Activated CD4-positive, alpha-beta memory T cell treated with anti-CD3 and anti-CD28 coated beads for 36 hours (primary cell): ENCODE results near the gene PLEKHA6. TPM values are rescaled to one million over a fixed set of nuclear protein-coding genes. Genes with fewer than 3 reads are reported as not detected.

ENCODE experiments used
- CTCF ChIA-PET: fragments of 350-600 bp; sonication (Branson Sonifier 250); formaldehyde crosslinking; loops from one replicate; lab custom pipeline; 2021; ENCODE audit warnings: antibody characterized with exemption, inconsistent platforms; lab: Charles Lee
- POLR2A ChIA-PET: fragments of 350-600 bp; sonication (Branson Sonifier 250); formaldehyde crosslinking; loops from one replicate; lab custom pipeline; 2021; ENCODE audit warnings: antibody characterized with exemption; lab: Charles Lee
- DNase-seq: peaks from one replicate; pipeline ENCODE4 v3.0.0-alpha.2; 2020
- H3K27ac Mint-ChIP-seq: one replicate; pipeline ENCODE4 v1.8.0; 2021; ENCODE audit warnings: mixed read lengths
- H3K27me3 Mint-ChIP-seq: one replicate; pipeline ENCODE4 v1.8.0; 2021; ENCODE audit warnings: mixed read lengths
- H3K36me3 Mint-ChIP-seq: one replicate; pipeline ENCODE4 v1.8.0; 2021; ENCODE audit warnings: mixed read lengths
- H3K4me1 Mint-ChIP-seq: one replicate; pipeline ENCODE4 v1.8.0; 2021; ENCODE audit warnings: low read depth, mixed read lengths
- H3K4me3 Mint-ChIP-seq: one replicate; pipeline ENCODE4 v1.8.0; 2021; ENCODE audit warnings: mild to moderate bottlenecking, mixed read lengths
- H3K9me3 Mint-ChIP-seq: one replicate; pipeline ENCODE4 v1.8.0; 2021; ENCODE audit warnings: mixed read lengths
- intact Hi-C: fragments of 100-400 bp; cut with micrococcal nuclease; formaldehyde crosslinking; loops from one replicate; pipeline ENCODE4 v1.15.1; 2023
- total RNA-seq, 2 experiments: library from RNA; stranded (reverse); gene quantifications; one replicate each; pipeline ENCODE4 v1.2.3, GENCODE V29; 2021

PLEKHA6 gene
- under 1 TPM; 0.52 to 0.80 TPM for total RNA-seq

GRCh38 chr1:204359474-204360255, at the start of gene PLEKHA6:
Gene PLEKHA6, minus strand, starts transcription at chr1:204359929. Its CDS starts 86,202 bp downstream, at chr1:204273727.
- Mint-ChIP-seq H3K4me1 (peaks cover 18% of the 10 kb centered on the region), H3K36me3 (no peaks in the 10 kb centered on the region), H3K27me3 (peaks cover 3% of the 10 kb centered on the region), H3K27ac (no peak within 1 kb of the TSS), H3K9me3 (no peaks in the 10 kb centered on the region), H3K4me3 (no peak within 1 kb of the TSS)
- peak; percentile 34 for DNase-seq
- intact Hi-C loops: loop anchor here (5.0 kb wide), 3 partner anchors 37 to 143 kb away; no protein-coding TSS in a partner anchor
- POLR2A ChIA-PET: no interaction called here
- CTCF ChIA-PET: interaction anchor here (0.7 to 6.6 kb wide), 5 partner anchors 101 to 488 kb away, joined by 3 to 90 read pairs (median 4); partner anchors contain the start of genes GOLT1A and REN

GRCh38 chr1:204409123-204409522, 49.4 kb upstream of the PLEKHA6 start:
- ChIA-PET CTCF (interaction anchor here (1.0 to 5.2 kb wide), 5 partner anchors 11 to 246 kb away, joined by 3 to 84 read pairs (median 10); no protein-coding TSS in a partner anchor), POLR2A (interaction anchor here (1.3 to 1.6 kb wide), 2 partner anchors 85 to 99 kb away, joined by 3 to 4 read pairs; partner anchors contain the start of gene PIK3C2B)
- Mint-ChIP-seq H3K27ac (peak overlapping the region; percentile 98), H3K9me3 (no peaks in the 10 kb centered on the region), H3K27me3 (no peaks in the 10 kb centered on the region), H3K4me3 (peak overlapping the region; percentile 99), H3K4me1 (peaks cover 24% of the 10 kb centered on the region), H3K36me3 (peaks cover 59% of the 10 kb centered on the region)
- no peak for DNase-seq
- intact Hi-C loops: no loop called here

- no peak for DNase-seq
- Mint-ChIP-seq H3K27me3 (no peaks in the 10 kb centered on the region), H3K4me1 (peaks cover 29% of the 10 kb centered on the region), H3K4me3 (peak overlapping the region; percentile 99), H3K36me3 (peaks cover 64% of the 10 kb centered on the region), H3K9me3 (no peaks in the 10 kb centered on the region), H3K27ac (peak overlapping the region; percentile 98)
- intact Hi-C loops: no loop called here
- ChIA-PET POLR2A (interaction anchor here (1.3 to 1.7 kb wide), 3 partner anchors 10 to 108 kb away, joined by 3 to 8 read pairs (median 4); partner anchors contain the start of gene MDM4), CTCF (interaction anchor here (1.1 to 5.2 kb wide), 5 partner anchors 10 to 95 kb away, joined by 5 to 84 read pairs (median 10); partner anchors contain the start of gene PIK3C2B)
These were observed 48.9 kb upstream of the PLEKHA6 start for GRCh38 chr1:204408602-204409001.

GRCh38 chr1:204408074-204408507, 48.4 kb upstream of the PLEKHA6 start:
- Mint-ChIP-seq H3K4me3 (peak overlapping the region; percentile 99), H3K9me3 (no peaks in the 10 kb centered on the region), H3K36me3 (peaks cover 64% of the 10 kb centered on the region), H3K27ac (peak overlapping the region; percentile 98), H3K27me3 (no peaks in the 10 kb centered on the region), H3K4me1 (peaks cover 27% of the 10 kb centered on the region)
- ChIA-PET POLR2A (interaction anchor here (1.3 to 1.7 kb wide), 3 partner anchors 10 to 108 kb away, joined by 3 to 8 read pairs (median 4); partner anchors contain the start of gene MDM4), CTCF (interaction anchor here (0.6 to 5.2 kb wide), 8 partner anchors 10 to 734 kb away, joined by 3 to 84 read pairs (median 6); partner anchors contain the start of gene PIK3C2B)
- intact Hi-C loops: no loop called here
- DNase-seq: peak; percentile 39

GRCh38 chr1:204407295-204407971, 47.7 kb upstream of the PLEKHA6 start:
- Mint-ChIP-seq H3K27me3 (no peaks in the 10 kb centered on the region), H3K36me3 (peaks cover 64% of the 10 kb centered on the region), H3K4me1 (peaks cover 24% of the 10 kb centered on the region), H3K27ac (peak overlapping the region; percentile 98), H3K9me3 (no peaks in the 10 kb centered on the region), H3K4me3 (peak overlapping the region; percentile 99)
- ChIA-PET POLR2A (interaction anchor here (1.3 to 1.7 kb wide), 3 partner anchors 9 to 109 kb away, joined by 3 to 8 read pairs (median 4); partner anchors contain the start of gene MDM4), CTCF (interaction anchor here (0.6 to 5.2 kb wide), 8 partner anchors 9 to 734 kb away, joined by 3 to 84 read pairs (median 6); partner anchors contain the start of gene PIK3C2B)
- intact Hi-C loops: no loop called here
- no peak for DNase-seq

- POLR2A ChIA-PET: interaction anchor here (0.9 to 1.7 kb wide), 2 partner anchors 88 to 110 kb away, joined by 3 to 8 read pairs; partner anchors contain the start of gene MDM4
These were observed 46.9 kb upstream of the PLEKHA6 start for GRCh38 chr1:204406621-204407020.

GRCh38 chr1:204405988-204406387, 46.3 kb upstream of the PLEKHA6 start:
- CTCF ChIA-PET: interaction anchor here (0.6 to 1.4 kb wide), 3 partner anchors 11 to 116 kb away, joined by 3 to 4 read pairs (median 3); no protein-coding TSS in a partner anchor
- Mint-ChIP-seq H3K36me3 (peaks cover 66% of the 10 kb centered on the region), H3K27ac (peak overlapping the region; percentile 58), H3K9me3 (no peaks in the 10 kb centered on the region), H3K4me3 (peak overlapping the region; percentile 99), H3K27me3 (no peaks in the 10 kb centered on the region), H3K4me1 (peaks cover 24% of the 10 kb centered on the region)
- POLR2A ChIA-PET: interaction anchor here (0.6 to 0.9 kb wide), 2 partner anchors 88 to 174 kb away, joined by 3 read pairs; no protein-coding TSS in a partner anchor
- intact Hi-C loops: no loop called here
- DNase-seq: no peak

More at GRCh38 chr1:204406621-204407020, 46.9 kb upstream of the PLEKHA6 start:
- Mint-ChIP-seq H3K36me3 (peaks cover 66% of the 10 kb centered on the region), H3K27me3 (no peaks in the 10 kb centered on the region), H3K27ac (peak overlapping the region; percentile 66), H3K4me3 (peak overlapping the region; percentile 99), H3K4me1 (peaks cover 21% of the 10 kb centered on the region), H3K9me3 (no peaks in the 10 kb centered on the region)
- DNase-seq: no peak
- intact Hi-C loops: no loop called here
- CTCF ChIA-PET: interaction anchor here (0.8 to 5.2 kb wide), 4 partner anchors 8 to 44 kb away, joined by 3 to 84 read pairs (median 5); no protein-coding TSS in a partner anchor

GRCh38 chr1:204404629-204405028, 44.9 kb upstream of the PLEKHA6 start:
- ChIA-PET POLR2A (no interaction called here), CTCF (interaction anchor here (1.6 kb wide), 1 partner anchor 26 kb away, joined by 4 read pairs; no protein-coding TSS in a partner anchor)
- H3K9me3 Mint-ChIP-seq: no peaks in the 10 kb centered on the region
- peak overlapping the region; percentile 33 for H3K27ac Mint-ChIP-seq
- intact Hi-C loops: no loop called here
- no peak overlapping the region for H3K4me3 Mint-ChIP-seq
- no peak for DNase-seq
- H3K27me3 Mint-ChIP-seq: no peaks in the 10 kb centered on the region
- peaks cover 59% of the 10 kb centered on the region for H3K36me3 Mint-ChIP-seq
- peaks cover 24% of the 10 kb centered on the region for H3K4me1 Mint-ChIP-seq

- Mint-ChIP-seq H3K4me3 (no peak overlapping the region), H3K27ac (peak overlapping the region; percentile 38), H3K4me1 (peaks cover 24% of the 10 kb centered on the region), H3K27me3 (no peaks in the 10 kb centered on the region), H3K36me3 (peaks cover 44% of the 10 kb centered on the region), H3K9me3 (no peaks in the 10 kb centered on the region)
- intact Hi-C loops: no loop called here
- ChIA-PET CTCF (interaction anchor here (1.0 kb wide), 1 partner anchor 45 kb away, joined by 3 read pairs; no protein-coding TSS in a partner anchor), POLR2A (no interaction called here)
- no peak for DNase-seq
These were observed 42.7 kb upstream of the PLEKHA6 start for GRCh38 chr1:204402391-204402790.

GRCh38 chr1:204401730-204402129, 42.0 kb upstream of the PLEKHA6 start:
- ChIA-PET CTCF (interaction anchor here (1.0 to 1.1 kb wide), 3 partner anchors 9 to 45 kb away, joined by 3 to 4 read pairs (median 3); no protein-coding TSS in a partner anchor), POLR2A (no interaction called here)
- DNase-seq: no peak
- peaks cover 24% of the 10 kb centered on the region for H3K4me1 Mint-ChIP-seq
- peaks cover 43% of the 10 kb centered on the region for H3K36me3 Mint-ChIP-seq
- peak overlapping the region; percentile 38 for H3K27ac Mint-ChIP-seq
- no peaks in the 10 kb centered on the region for H3K9me3 Mint-ChIP-seq
- no peaks in the 10 kb centered on the region for H3K27me3 Mint-ChIP-seq
- H3K4me3 Mint-ChIP-seq: no peak overlapping the region
- intact Hi-C loops: no loop called here
